ENCODE results near the gene FKBP6. TPM values are rescaled to one million over a fixed set of nuclear protein-coding genes. Genes with fewer than 3 reads are reported as not detected.

FKBP6 gene
- total RNA-seq, 1 experiment from 2014 or later = not detected

DNA sequence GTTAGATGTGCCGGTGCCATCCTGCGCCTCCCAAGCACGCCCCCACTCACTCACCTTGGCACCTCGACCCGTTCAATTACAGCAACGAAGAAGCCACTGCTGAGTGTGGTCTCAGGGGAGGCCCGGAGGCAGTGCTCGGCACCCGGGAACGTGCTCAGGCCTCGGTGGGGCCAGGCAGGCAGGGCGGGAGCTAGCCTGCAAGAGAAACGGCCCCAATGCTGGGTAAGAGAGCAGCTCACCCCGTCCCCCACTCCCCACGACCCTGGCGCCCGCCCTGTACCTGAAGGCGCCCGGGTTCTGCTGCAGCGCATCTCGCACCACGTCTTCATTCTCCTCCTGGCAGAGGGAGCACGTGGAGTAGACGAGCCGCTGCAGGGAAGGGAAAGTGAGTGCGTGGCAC, 24.4 kb upstream of the FKBP6 start:
- no peak overlapping the region for H3K4ac ChIP-seq (ENCODE audit: low read depth, low read length)
- no peak overlapping the region for H2AK5ac ChIP-seq (ENCODE audit: insufficient read length, low read length)
- H3T11ph ChIP-seq (ENCODE audit: low read length) = no peak overlapping the region
- H3K27me3 Mint-ChIP-seq (ENCODE audit: low read depth) = no peaks in the 10 kb centered on the region
- H3K27ac ChIP-seq (ENCODE audit: insufficient read length, low read depth, low read length) = no peak overlapping the region
- H4K5ac ChIP-seq (ENCODE audit: insufficient read length, low read depth, low read length) = no peak overlapping the region
- H3K27ac Mint-ChIP-seq = no peak overlapping the region
- no peak overlapping the region for H2BK12ac ChIP-seq (ENCODE audit: insufficient read length, low read depth, low read length)
- H3K23me2 ChIP-seq (ENCODE audit: insufficient read length, low read depth, low read length, poor library complexity, severe bottlenecking) = no peaks in the 10 kb centered on the region
- H3K27me3 ChIP-seq (ENCODE audit: insufficient read depth, low read length) = no peaks in the 10 kb centered on the region
- H3K23ac ChIP-seq (ENCODE audit: insufficient read length, low read depth, low read length) = no peak overlapping the region
- H3K56ac ChIP-seq (ENCODE audit: insufficient read length, low read depth, low read length) = no peak overlapping the region
- TF ChIP-seq, protein P1, sequence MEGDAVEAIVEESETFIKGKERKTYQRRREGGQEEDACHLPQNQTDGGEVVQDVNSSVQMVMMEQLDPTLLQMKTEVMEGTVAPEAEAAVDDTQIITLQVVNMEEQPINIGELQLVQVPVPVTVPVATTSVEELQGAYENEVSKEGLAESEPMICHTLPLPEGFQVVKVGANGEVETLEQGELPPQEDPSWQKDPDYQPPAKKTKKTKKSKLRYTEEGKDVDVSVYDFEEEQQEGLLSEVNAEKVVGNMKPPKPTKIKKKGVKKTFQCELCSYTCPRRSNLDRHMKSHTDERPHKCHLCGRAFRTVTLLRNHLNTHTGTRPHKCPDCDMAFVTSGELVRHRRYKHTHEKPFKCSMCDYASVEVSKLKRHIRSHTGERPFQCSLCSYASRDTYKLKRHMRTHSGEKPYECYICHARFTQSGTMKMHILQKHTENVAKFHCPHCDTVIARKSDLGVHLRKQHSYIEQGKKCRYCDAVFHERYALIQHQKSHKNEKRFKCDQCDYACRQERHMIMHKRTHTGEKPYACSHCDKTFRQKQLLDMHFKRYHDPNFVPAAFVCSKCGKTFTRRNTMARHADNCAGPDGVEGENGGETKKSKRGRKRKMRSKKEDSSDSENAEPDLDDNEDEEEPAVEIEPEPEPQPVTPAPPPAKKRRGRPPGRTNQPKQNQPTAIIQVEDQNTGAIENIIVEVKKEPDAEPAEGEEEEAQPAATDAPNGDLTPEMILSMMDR (conservative IDR thresholded peaks at IDR 0.05) = no peak
- H2AFZ ChIP-seq (ENCODE audit: low read length) = no peak overlapping the region
- no peaks in the 10 kb centered on the region for H3K9me3 Mint-ChIP-seq
- H3K4me1 ChIP-seq (ENCODE audit: insufficient read depth, low read length) = no peaks in the 10 kb centered on the region; the same call in 1 of the 2 replicates
- no peak for DNase-seq
- no peaks in the 10 kb centered on the region for H3K9me3 ChIP-seq (ENCODE audit: control insufficient read depth, low read depth, low read length)
- no peak overlapping the region for H3K4me3 Mint-ChIP-seq
- H2BK20ac ChIP-seq (ENCODE audit: low read depth, low read length, poor library complexity, severe bottlenecking) = no peak overlapping the region
- no peak overlapping the region for H4K8ac ChIP-seq (replicated peaks; ENCODE audit: insufficient read length, low read depth, low read length)
- H3K9ac ChIP-seq (ENCODE audit: extremely low read depth, insufficient read length, low read length) = no peak overlapping the region
- H4K91ac ChIP-seq (ENCODE audit: insufficient read length, low read depth, low read length) = no peak overlapping the region
- H2BK15ac ChIP-seq (ENCODE audit: low read depth, low read length) = no peak overlapping the region
- no CpG with 5 or more reads among the region's 26 CpGs for WGBS (ENCODE audit: extremely low coverage, insufficient read length, low lambda C conversion rate)
- H3K79me2 ChIP-seq (ENCODE audit: insufficient read depth, low read length) = peaks cover 2% of the 10 kb centered on the region; the same call in 1 of the 2 replicates
- H3K4me1 Mint-ChIP-seq = peaks cover 11 to 13% of the 10 kb centered on the region in 2 experiments
- no peak overlapping the region for H3K14ac ChIP-seq (ENCODE audit: insufficient read depth, low read length)
- H2BK5ac ChIP-seq (ENCODE audit: insufficient read length, low read length) = no peak overlapping the region
- H3K4me2 ChIP-seq (ENCODE audit: insufficient read depth, insufficient read length, low read length) = no peak overlapping the region
- H3K36me3 Mint-ChIP-seq (ENCODE audit: insufficient read depth in 1 of 3, low read depth in 3 of 3) = peaks cover 18 to 43% (median 42%) of the 10 kb centered on the region in 3 experiments; a peak in 6 of 7 replicates
- peaks cover 3% of the 10 kb centered on the region for H3K79me1 ChIP-seq (ENCODE audit: insufficient read depth, low read depth, low read length, poor library complexity, severe bottlenecking)
- no peak overlapping the region for H2BK120ac ChIP-seq (ENCODE audit: low read depth, low read length, poor library complexity, severe bottlenecking)
- no peak overlapping the region for H3K18ac ChIP-seq (ENCODE audit: insufficient read length, low read depth, low read length)
- H4K20me1 ChIP-seq (ENCODE audit: control insufficient read depth, insufficient read depth, insufficient read length) = no peaks in the 10 kb centered on the region
